Measurements from ENCODE around the gene VPS13C.

DNA sequence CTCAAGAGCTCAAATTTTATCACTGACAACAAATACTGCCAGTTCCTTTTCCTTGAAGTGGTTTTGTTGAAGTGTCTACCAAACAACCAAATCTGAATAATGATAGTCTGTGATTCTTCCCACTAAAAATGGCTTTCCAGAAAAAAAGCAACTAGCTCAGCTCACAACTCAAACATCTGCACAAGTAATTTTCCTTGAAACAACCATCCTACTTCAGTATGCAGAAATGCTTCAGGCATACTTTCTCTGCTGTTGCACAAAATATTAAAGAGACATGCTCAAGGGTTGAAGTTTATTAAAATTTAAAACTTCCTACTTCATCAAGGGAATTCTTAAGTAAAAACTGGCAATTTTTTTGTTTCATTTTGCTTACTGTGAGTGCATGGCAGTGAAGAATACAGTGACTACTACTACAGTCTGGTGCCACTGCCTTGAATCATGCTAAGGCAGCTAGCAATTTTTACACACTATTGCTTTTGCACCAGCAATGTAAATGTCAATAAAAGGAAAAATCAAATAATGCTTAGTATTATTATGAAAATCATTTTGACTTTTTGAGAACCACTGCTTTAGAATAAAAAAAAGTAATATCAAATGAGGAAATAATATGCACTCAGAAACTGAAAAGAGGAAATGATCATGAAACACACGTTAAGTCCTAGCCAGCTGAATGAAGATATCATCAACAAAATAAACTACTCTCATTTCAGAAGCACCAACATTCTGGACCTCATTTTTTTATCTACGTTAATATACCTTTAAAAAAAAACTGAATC lies 33.6 kb downstream of the VPS13C start:
- TF ChIP-seq ATF2 (CRISPR knock-in tag; IDR thresholded peaks at IDR 0.05; ENCODE audit: borderline replicate concordance, low read depth) (no peak), NR2C2 (CRISPR knock-in tag; IDR thresholded peaks at IDR 0.05) (no peak), ZBTB21 (CRISPR knock-in tag; IDR thresholded peaks at IDR 0.05; ENCODE audit: borderline replicate concordance) (no peak), ZSCAN18 (CRISPR knock-in tag; IDR thresholded peaks at IDR 0.05) (no peak), MXD4 (CRISPR knock-in tag; IDR thresholded peaks at IDR 0.05; ENCODE audit: borderline replicate concordance) (no peak), CREB1 (CRISPR knock-in tag; IDR thresholded peaks at IDR 0.05) (no peak), NR1H2 (CRISPR knock-in tag; IDR thresholded peaks at IDR 0.05) (no peak)
- TF ChIP-seq, protein P1, sequence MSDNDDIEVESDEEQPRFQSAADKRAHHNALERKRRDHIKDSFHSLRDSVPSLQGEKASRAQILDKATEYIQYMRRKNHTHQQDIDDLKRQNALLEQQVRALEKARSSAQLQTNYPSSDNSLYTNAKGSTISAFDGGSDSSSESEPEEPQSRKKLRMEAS (CRISPR knock-in tag; IDR thresholded peaks at IDR 0.05) = no peak
- TF ChIP-seq, protein P2, sequence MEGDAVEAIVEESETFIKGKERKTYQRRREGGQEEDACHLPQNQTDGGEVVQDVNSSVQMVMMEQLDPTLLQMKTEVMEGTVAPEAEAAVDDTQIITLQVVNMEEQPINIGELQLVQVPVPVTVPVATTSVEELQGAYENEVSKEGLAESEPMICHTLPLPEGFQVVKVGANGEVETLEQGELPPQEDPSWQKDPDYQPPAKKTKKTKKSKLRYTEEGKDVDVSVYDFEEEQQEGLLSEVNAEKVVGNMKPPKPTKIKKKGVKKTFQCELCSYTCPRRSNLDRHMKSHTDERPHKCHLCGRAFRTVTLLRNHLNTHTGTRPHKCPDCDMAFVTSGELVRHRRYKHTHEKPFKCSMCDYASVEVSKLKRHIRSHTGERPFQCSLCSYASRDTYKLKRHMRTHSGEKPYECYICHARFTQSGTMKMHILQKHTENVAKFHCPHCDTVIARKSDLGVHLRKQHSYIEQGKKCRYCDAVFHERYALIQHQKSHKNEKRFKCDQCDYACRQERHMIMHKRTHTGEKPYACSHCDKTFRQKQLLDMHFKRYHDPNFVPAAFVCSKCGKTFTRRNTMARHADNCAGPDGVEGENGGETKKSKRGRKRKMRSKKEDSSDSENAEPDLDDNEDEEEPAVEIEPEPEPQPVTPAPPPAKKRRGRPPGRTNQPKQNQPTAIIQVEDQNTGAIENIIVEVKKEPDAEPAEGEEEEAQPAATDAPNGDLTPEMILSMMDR (IDR thresholded peaks at IDR 0.05) = no peak
- TF ChIP-seq, protein P3, sequence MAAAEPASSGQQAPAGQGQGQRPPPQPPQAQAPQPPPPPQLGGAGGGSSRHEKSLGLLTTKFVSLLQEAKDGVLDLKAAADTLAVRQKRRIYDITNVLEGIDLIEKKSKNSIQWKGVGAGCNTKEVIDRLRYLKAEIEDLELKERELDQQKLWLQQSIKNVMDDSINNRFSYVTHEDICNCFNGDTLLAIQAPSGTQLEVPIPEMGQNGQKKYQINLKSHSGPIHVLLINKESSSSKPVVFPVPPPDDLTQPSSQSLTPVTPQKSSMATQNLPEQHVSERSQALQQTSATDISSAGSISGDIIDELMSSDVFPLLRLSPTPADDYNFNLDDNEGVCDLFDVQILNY (CRISPR knock-in tag; IDR thresholded peaks at IDR 0.05) = no peak

All from WTC11 (cell line).